GM18870 (cell line): ENCODE measurements around the gene PAM16.
A peak's percentile ranks its signal among the peaks of the same experiment; 100 is the strongest.
"Not testable (repeated sequence)": the region's sequence is repeated elsewhere in the genome, so short reads cannot be mapped to it uniquely, and the experiment has no call there.

Source experiments
- ATAC-seq: cut with Tn5 transposase; IDR thresholded peaks from one replicate; pipeline ENCODE4 v1.9.1; 2021; ENCODE audit warnings: moderate library complexity; ENCODE audit not compliant: unreplicated experiment

The PAM16 gene

DNA sequence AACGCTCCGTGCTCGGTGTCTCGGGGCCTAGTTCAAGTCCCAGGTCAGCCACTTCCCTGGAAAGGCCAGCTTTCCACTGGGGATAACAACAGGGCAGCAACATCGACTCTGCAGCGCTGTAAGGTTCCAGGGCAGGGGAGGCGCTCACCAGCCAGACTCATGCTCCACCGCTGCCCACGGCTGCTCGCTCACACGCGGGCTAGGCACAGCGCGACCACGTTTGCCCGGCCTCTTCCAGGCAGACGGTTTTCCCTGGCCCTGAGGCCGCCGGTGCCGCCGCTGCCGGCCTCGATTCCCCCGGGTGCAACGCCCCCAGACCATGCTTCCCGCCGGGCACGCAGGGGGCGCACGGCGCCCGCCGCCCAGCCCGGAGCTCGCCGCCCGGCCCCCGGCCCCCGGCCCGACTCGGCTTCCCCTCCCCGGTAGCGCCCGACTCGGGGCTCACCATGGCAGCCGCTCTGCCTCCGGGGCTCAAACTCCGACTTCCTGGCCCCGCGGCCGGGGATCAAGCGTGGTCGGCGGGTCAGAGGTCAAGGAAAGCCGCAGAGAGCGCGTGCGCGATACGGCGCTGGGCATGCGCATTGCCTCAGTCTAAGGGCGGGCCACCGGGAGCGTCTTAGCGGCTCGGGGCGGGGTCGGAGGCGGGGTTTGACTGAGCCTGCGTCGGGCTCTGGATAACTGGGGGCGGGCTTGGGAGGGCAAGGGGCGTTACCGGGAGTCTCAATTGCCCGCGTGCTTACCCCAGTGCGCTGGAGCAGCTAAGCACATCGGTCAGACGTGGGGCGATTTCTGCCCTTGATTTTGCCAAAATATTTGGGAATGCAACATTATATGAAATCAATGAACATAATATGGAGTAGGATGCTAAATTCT lies at the start of gene PAM16:
PAM16 (minus strand) TSS at position 535 of the 873 bp plus-strand sequence; CDS start at position 448, 87 bp downstream.
- ATAC-seq, result peak; percentile 79

DNA sequence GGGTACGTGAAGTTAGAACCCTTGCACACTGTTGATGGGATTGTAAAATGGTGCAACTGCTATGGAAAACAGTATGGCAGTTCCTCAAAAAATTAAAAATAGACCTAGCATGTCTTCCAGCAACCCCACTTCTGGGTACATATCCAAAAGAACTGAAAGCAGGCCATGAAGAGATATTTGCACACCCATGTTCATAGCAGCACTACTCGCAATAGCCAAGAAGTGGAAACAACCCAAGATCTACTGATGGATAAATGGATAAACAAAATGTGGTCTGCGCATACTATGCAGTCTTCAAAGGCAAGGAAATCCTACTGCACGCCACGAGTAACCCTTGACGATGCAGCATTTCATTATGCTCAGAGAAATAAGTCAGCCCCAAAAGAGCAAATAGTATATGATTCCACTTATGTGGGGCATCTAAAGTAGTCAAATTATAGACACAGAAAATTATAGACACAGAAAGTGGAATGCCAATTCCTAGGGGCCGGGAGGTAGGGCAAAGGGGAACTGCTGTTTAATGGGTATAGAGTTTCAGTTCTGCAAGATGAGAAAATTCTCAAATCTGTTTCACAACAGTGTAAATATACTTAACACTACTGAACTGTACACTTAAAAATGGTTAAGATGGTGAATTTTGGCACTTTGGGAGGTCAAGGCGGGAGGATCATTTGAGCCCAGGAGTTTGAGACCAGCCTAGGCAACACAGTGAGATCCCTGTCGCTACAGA lies 48.0 kb upstream of the PAM16 start:
- ATAC-seq, result no peak

DNA sequence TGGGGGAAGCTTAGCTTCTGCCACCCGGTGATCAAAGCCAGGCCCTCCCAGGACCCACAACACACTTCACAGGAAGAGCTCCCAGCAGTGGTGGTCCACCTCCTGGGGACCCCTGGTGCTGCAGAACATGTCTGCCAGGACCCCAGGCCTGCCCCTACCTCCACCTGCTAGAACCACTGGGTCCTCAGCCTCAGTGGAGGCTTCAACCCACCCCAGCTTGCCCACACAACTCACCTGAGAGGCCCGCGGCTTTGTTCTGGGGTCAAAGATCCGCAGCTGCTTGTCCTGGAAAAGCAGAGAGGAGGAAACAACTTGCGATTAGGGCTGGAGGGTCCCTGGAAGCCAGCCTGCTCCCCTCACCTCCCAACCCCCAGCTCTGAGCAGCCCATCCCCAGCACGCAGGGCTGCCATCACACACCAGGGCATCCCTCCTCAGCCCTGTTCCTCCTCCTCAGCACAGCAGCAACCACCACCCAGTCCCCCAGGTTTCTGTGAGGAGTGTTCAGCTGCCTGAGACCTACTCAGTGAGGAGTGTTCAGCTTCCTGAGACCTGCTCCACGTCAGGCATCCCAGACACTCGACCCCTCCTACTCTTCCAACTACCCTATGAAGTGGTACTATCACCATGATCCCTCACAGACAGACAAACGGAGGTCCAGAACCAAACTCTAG lies 44.1 kb upstream of the PAM16 start:
- no peak for ATAC-seq

DNA sequence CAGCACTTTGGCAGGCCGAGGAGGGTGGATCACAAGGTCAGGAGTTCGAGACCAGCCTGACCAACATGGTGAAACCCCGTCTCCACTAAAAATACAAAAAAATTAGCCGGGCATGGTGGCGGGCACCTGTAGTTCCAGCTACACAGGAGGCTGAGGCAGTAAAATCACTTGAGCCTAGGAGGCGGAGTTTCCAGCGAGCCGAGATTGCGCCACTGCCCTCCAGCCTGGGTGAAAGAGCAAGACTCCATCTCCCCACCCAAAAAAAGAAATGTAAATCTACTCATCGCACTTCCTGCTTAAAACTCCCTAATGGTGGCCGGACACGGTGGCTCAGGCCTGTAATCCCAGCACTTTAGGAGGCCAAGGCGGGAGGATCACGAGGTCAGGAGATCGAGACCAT lies 42.7 kb upstream of the PAM16 start:
- not testable (repeated sequence) for ATAC-seq

DNA sequence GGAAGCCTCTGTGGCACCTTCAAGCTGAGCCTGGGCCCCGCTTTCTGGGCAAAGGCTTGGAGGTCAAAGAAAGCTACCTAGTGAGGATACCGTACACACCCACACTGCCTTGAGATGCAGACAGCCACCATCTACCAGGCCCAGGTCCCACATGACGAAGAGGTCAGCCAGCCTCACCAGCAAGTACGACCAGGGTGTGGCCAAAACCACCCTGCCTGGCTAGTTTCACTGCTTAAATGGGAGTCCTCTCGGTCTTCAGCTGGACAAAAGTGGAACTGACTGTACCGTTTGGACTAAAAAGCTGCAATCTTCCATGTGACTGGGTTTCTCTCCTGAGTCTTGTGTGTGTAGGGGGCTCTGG lies 42.1 kb upstream of the PAM16 start:
- no peak for ATAC-seq

DNA sequence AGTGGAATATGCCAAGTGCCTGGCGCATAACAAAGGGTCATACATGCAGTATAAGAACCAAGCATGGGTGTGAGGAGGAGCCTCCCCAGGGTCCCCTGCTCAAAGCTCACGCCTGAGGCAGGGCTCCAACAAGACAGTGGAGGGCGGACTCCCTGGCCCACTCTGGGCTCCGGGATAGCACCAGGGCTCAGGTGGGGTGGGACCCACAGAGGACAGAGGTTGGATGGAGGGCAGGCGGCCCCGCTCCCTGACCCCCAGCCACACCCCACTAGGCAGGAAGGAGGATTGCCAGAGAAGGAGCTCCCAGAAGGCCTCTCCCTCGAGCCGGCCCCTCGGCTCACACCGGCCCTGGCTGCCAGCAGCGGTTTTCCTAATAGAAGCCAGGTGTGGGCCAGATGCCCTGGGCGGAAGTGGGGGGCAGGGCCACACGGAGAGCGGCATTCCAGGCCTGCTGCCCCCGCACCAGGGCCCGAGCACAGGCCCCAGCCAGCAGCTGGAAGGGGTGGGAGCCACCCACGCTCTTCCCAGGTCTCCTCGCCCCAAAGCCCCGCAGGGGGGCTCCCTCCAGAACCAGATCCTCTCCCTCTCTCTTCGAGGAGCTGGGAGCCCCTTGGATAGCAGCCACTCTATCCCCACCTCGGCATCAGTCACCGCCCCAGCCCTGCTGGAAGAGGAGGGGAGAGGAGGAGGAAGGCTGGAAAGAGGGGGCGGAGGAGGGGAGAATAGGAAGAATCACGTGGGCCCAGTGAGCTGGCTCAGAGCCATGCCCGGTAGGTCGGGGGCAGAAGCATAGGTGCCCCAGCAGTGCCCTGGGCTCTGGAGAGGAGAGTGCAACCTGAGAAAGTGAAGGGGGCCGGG lies 41.5 kb upstream of the PAM16 start:
- no peak for ATAC-seq

DNA sequence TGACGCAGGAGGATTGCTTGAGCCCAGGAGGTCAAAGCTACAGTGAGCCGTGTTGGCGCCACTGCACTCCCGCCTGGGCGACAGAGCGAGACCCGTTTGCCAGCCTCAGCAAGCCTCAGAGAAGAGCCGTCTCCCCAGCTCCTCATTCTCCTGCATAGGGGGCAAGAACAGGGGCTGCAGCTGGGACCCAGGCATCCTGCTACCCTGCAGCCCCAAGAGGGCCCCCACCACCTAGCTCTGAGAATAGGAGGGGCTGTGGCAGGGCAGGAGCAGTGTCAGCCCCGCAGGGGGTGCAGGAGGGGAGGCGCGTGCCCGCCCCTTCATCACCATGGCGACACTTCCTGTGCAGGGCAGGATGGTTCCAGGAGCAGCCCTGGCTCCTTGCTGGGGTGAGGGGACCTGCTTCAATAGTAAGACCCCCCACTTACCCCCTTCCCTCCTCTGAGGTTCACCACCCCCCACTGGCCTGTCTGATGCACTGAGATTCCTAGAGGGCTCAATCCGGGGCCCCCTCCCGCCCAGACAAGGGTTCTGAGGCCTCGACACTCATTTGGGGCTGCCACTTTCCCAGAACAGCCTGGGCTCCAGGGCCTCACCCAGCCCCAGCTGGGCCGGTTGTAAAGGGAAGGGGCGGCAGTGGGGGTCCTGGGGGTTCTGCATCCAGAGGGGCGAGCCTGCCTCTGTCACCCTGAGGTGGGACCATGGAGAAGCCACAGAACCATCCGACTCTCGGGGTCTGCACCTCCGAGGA lies 40.7 kb upstream of the PAM16 start:
- no peak for ATAC-seq

DNA sequence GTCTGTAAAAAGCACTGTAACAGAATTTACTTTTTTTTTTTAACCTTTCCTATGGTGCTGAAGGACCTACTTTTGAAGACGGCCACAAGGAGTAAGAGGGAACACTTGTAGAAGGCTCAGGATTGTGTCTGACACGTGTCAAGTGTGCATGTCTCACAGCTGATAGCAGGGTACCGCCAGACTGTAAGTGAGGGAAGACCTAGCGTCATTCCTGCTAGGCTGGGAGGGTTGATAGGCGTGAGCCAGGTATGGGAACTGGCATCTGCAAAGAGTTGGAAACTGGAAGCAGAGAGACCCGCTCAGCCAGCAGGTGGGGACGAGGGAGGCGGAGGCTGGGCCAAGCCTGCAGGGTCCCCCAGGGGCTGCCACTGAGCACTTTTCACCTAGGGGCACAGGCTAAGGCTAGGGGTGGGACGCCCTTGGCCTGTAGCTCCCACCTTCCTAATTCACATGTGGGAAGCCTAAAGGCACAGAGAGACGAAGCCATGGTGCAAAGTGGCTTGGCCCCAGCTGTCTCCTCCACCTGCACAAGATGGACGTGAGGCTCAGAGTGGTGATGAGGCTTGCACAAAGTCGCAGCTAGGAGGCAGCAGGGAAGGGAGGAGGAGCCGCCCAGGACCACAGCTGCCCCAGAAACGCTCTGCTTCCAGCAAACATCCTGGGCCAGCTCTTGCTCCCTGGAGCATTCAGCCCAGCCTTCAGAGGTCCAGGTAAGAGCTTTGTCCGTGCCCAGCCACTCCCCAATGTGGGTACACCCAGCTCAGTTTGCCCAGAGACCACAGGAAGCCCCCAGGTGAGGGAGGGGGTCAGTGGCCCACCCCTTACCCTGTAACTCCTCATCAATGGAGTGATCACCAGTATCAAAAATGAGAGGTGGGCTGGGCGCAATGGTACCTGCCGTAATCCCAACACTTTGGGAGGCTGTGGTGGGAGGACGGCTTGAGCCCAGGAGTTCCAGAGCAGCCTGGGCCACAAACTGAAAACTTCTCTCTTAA lies 39.4 kb upstream of the PAM16 start:
- ATAC-seq, result no peak

DNA sequence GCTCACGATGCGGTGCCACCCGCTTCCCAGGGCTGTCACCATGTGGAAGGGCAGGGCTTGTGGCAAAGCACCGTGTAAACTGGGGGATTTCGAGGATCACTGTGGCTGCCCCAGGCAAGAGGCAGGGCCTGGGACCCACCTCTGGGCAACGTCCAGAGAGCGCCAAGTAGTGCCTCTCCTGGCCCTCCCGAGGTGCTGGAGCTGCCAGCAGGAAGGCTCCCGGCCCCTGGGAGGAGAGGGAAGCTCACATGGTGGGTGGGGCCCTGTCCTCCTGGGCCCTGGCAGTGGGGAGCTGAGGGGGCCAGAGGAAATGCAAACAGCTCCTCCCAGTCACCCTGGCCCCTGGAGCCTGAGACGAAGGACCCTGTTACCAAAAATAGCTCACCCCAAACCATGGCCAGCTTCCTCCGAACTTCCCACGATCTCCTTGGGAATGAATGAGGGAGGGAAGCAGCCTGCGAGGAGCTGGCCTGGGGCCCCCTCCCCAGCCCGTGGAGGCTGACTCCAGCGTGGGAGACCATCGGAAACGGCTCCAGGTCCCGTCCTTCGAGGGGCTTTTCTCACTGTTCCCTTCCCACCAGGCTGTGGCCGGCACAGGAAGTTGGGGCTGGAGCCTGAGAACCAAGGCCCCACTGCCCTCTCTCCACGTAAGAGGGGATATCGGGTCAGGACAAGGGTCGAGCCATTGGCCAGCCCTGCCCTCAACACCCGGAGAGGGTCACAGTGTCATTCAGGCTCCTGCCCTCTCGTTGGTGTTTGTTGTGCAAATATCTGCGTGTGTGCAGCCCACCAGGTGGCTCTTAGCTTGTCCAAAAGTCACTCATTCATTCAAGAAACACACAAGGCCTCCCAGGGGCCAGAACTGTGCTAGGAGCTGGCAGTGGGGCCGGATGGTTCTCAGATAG lies 38.2 kb upstream of the PAM16 start:
- ATAC-seq, result no peak

DNA sequence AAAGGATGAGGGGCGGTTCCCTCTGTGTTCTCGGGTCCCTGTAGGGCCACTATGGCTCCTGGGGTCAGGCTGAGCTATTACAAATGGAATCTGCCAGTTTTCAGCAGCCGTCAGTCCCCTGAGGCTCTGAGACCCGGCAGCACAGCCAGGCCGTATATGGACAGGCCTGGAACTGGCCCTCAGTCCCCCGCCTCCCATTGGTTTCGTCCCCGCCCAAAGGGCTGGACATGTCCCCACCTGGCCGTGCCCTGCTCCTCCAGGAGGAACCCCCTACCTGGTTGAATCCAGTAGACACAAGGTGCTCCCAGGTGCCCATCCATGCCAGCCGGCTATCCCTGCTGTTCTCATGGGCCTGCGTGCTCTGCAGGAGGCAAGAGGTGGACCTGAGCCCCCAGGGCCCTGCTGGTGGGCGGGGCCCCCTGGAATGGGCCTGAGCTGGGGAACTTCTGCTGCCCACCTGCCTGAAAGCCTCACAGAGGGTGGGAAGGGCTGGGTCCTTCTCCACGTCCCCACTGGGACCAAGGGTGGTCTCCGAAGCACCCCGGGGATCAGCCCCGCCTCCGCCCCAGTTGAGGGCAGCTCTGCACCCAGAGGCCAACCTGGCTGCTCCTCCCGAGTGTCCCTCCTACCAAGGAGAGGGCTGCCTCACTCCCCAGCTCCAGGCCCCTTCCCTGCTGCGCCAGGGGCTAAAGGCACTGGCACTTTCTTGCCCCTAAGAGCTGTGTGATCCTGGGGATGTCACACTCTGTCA lies 37.3 kb upstream of the PAM16 start:
- no peak for ATAC-seq

DNA sequence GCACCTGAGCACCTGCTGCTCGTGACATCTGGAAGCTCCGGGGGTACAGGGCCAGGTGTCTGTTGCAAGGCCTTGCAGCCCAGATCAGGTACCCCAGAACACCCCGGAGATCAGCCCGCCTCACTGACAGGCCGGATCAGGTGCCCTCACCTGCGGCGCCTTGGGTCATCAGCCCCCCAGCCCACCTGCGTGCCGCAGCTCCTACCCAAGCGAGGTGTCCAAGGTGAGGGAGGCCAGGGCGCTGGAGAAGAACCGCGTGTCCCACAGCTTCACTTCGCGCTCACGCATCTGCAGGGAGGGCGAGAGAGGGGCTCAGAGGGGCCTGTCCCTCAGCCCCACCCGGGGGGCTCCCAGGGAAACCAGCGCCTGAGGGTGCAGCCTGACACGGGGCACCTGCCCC lies 36.7 kb upstream of the PAM16 start:
- no peak for ATAC-seq

DNA sequence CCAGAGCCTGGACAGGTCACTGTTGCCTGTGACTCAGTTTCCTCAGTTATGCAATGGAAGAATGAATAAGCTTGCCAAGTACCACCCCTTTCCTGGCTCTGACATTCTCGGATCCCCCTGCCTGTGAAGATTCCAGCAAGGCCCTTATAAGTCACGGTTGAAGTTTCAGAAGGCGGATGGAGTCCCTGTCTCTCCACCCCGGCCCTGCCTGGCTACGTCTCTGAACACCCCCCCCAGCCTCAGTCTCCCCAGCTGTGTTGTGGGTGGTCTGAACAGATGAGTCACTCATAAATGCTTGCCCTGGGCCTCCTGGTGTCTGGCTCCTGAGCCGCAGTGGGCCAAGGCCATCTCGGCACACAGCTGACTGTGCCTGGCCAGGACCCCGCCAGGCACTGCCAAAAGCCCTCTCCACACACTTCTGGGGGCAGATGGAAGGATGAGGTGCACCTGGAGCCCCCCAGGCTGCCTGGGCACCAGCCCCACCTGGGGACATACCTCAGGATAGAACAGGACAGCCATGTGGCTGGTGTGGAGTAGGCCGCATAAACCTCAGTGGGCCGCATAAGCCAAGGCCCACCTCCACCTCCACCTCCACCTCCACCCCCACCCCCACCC lies 35.9 kb upstream of the PAM16 start:
- no peak for ATAC-seq

DNA sequence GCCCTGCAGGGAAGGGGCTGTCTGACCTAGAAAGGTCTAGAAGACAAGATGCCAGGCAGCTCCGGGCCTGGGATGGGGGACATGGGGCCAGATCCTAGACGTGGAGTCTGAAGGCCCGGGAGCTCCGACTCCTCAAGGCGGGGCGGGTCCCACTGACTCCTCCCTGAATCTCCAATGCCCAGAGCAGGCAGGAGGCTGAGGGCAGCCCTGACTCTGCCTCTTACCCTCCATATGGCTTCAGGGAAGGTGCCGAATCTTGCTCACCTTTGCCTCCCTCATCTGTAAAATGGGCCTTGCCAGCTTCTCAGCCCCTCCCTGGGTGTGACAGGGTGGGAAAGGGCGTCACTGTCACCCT lies 35.3 kb upstream of the PAM16 start:
- no peak for ATAC-seq

DNA sequence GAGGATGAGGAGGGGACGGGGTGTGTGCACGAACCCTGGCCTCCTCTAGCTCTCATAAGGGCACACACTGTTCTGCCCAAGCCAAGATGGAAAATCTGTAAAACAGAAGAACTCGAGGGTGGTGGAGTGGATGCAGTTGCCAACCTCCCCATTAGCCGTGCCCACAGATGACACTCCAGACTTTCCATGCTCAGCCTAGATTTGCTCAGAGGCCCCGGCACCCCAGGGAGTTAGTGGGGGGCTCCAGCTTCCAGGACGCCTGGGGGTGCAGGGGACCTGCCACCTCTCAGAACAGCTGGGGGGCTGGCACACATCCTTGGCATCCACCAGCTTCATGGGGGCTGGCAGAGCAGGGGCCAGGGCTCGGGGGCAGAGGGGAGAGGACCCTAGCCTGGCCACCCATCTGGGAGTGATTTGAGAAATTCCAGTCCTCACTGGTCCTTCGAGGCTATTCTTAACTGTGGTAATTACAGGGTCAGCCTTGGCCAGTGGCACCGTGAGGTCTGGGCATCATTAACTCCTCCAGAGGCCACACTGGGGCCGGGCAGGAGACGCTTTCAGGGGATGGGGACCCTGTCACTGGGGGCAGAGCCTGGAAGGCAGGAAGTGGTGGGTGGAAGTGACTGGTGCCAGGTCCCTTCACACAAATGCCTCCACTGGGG lies 34.8 kb upstream of the PAM16 start:
- ATAC-seq, result no peak

DNA sequence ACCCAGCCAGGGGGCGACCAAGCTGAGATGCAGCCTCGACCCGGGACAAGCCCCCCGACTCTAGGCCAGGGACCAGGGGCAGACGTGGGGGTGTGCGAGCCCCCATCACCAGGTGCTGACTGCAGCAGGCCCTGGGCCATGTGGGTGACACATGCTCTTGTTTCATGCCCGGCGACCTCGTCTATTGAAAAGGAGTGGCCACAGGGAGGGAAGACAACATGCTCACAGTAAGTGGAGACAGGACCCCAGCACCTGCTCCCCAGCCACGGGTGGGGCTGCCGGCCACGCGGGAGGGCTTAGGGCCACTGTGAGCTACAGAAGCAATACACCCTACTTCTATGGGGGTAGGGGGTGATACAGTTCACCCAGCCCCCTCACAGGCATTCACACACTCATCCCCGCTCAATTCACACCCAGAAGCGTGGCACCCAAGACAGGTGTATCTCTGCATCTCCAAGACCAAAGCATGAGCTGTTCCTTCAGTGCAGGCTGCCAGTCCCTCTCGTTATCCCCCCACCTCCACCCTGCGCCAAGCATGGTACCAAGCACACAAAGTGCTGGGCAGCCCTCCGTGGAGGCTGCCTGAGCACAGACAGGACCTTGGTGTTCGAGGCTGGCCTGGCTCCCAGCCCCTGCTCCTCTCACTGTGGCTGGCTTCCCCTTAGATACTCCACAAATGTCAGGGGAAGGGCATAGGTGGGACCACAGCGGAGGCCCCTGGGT lies 34.1 kb upstream of the PAM16 start:
- no peak for ATAC-seq

DNA sequence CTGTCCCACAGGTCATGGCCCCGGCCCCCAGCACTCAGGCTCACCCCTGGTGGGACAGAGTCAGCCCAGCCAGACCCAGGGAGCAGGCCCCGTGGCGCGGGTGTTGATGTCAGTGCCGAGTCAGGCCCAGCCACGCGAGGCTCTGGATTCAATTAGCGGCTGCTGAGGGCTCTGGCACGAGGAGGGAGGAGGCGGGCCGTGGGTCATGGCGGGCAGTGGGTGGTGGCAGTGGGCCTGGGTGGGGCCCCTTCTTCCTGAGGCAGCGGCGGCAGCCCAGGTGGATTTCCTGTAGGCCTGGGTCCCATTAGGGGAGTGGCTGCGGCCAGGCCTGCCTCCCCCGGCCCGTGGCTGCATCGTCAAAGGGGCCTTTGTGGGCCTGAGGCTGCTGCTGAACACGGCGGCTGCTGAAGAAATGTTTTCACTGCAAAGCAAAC lies 33.4 kb upstream of the PAM16 start:
- no peak for ATAC-seq
